HepG2 (cell line): ENCODE data around the gene IFIT1B. TPM values are rescaled to one million over a fixed set of nuclear protein-coding genes. Genes with fewer than 3 reads are reported as not detected.
A peak's percentile ranks its signal among the peaks of the same experiment; 100 is the strongest.

Source experiments
- AGO2 ChIP-seq: fragments of 200-400 bp; formaldehyde crosslinking; optimal IDR thresholded peaks from 2 replicates; pipeline ENCODE3; 2017; ENCODE audit warnings: mild to moderate bottlenecking, low read depth, low read length, moderate library complexity
- CBFB ChIP-seq: sonication (generic); formaldehyde crosslinking; IDR thresholded peaks from 2 replicates; pipeline ENCODE4 v1.4.0; 2020; ENCODE audit warnings: missing genetic modification reagents
- CBX1 ChIP-seq: IDR thresholded peaks from one replicate; pipeline ENCODE4 v1.6.1; 2016; ENCODE audit warnings: antibody characterized with exemption, low read depth
- GLI4 ChIP-seq: sonication (generic); formaldehyde crosslinking; IDR thresholded peaks from 2 replicates; pipeline ENCODE4 v1.5.1; 2020; ENCODE audit warnings: missing genetic modification reagents, mild to moderate bottlenecking, moderate library complexity, borderline replicate concordance
- HHEX ChIP-seq: IDR thresholded peaks from 2 replicates; pipeline ENCODE4 v1.6.1; 2016; ENCODE audit warnings: control low read depth
- HOXD1 ChIP-seq: sonication (generic); formaldehyde crosslinking; IDR thresholded peaks from 2 replicates; pipeline ENCODE4 v1.5.0; 2020; ENCODE audit warnings: missing genetic modification reagents
- MEIS2 ChIP-seq: sonication (generic); formaldehyde crosslinking; IDR thresholded peaks from 2 replicates; pipeline ENCODE4 v1.9.0; 2021; ENCODE audit warnings: mild to moderate bottlenecking, missing genetic modification reagents
- NFATC3 ChIP-seq: sonication (generic); formaldehyde crosslinking; IDR thresholded peaks from 2 replicates; pipeline ENCODE4 v1.5.1; 2020; ENCODE audit warnings: mild to moderate bottlenecking, missing genetic modification reagents
- PAX8 ChIP-seq: sonication (generic); formaldehyde crosslinking; IDR thresholded peaks from 2 replicates; pipeline ENCODE4 v1.8.0; 2022; ENCODE audit warnings: mild to moderate bottlenecking, missing genetic modification reagents, borderline replicate concordance
- PCBP1 ChIP-seq: fragments of 200-400 bp; formaldehyde crosslinking; IDR thresholded peaks from 2 replicates; pipeline ENCODE4 v1.6.1; 2017; ENCODE audit warnings: mild to moderate bottlenecking, low read depth, low read length, borderline replicate concordance
- PHF8 ChIP-seq: sonication (generic); formaldehyde crosslinking; IDR thresholded peaks from 2 replicates; pipeline ENCODE4 v1.5.0; 2020; ENCODE audit warnings: missing genetic modification reagents
- SMYD3 ChIP-seq: sonication (generic); formaldehyde crosslinking; IDR thresholded peaks from 2 replicates; pipeline ENCODE4 v1.8.1; 2023; ENCODE audit warnings: mild to moderate bottlenecking, missing genetic modification reagents
- SP1 ChIP-seq, 2 experiments: fragments of 450-650 bp in 1 of 2; sonication (generic) in 1 of 2; formaldehyde crosslinking in 1 of 2; IDR thresholded peaks; 2 replicates each; pipeline versions ENCODE4 v1.4.0 to v1.6.1; 2016 to 2020; ENCODE audit warnings: missing genetic modification reagents in 1 of 2
- ZNF292 ChIP-seq: sonication (generic); formaldehyde crosslinking; IDR thresholded peaks from 2 replicates; pipeline ENCODE4 v1.8.1; 2022; ENCODE audit warnings: mild to moderate bottlenecking, low read depth, missing genetic modification reagents, borderline replicate concordance
- ZNF343 ChIP-seq: sonication (generic); formaldehyde crosslinking; IDR thresholded peaks from 2 replicates; pipeline ENCODE4 v1.4.0; 2020; ENCODE audit warnings: mild to moderate bottlenecking, missing genetic modification reagents
- ZNF383 ChIP-seq: sonication (generic); formaldehyde crosslinking; IDR thresholded peaks from 2 replicates; pipeline ENCODE4 v1.4.0; 2020; ENCODE audit warnings: missing genetic modification reagents, mild to moderate bottlenecking, borderline replicate concordance
- ZNF558 ChIP-seq: sonication (generic); formaldehyde crosslinking; IDR thresholded peaks from 2 replicates; pipeline ENCODE4 v1.9.0; 2022; ENCODE audit warnings: mild to moderate bottlenecking, missing genetic modification reagents, borderline replicate concordance
- ZNF569 ChIP-seq: sonication (generic); formaldehyde crosslinking; IDR thresholded peaks from 2 replicates; pipeline ENCODE4 v1.5.0; 2020; ENCODE audit warnings: mild to moderate bottlenecking, missing genetic modification reagents, moderate library complexity, borderline replicate concordance
- polyA plus RNA-seq, 8 experiments: library from polyadenylated mRNA; depleted of rRNA in 3 of 8; stranded (reverse) in 7 of 8; unstranded in 1 of 8; fragments of >200 nt; fragmentation: Illumina TruSeq in 4 of 8; extraction: Trizol in 4 of 8; gene quantifications; 2 replicates each; pipeline versions ENCODE4 v1.2.1 to v1.2.3, GENCODE V29; 2011 to 2016; ENCODE audit warnings: low read depth in 4 of 8, missing spikeins in 1 of 8, mixed read lengths in 1 of 8; ENCODE audit not compliant: insufficient read depth in 1 of 8
- total RNA-seq, 5 experiments: library from RNA; depleted of rRNA; stranded (reverse); fragments of >200 nt; fragmentation: Illumina TruSeq; extraction: Trizol; gene quantifications; 2 replicates each; pipeline ENCODE4 v1.2.3, GENCODE V29; 2016; ENCODE audit warnings: low read depth in 1 of 5
- TF ChIP-seq, protein P1 (sequence below): sonication (generic); formaldehyde crosslinking; IDR thresholded peaks from 2 replicates; pipeline ENCODE4 v1.4.0; 2020; ENCODE audit warnings: low read depth, missing genetic modification reagents
- TF ChIP-seq, protein P2 (sequence below): sonication (generic); formaldehyde crosslinking; IDR thresholded peaks from 2 replicates; pipeline ENCODE4 v1.8.1; 2023; ENCODE audit warnings: mild to moderate bottlenecking, missing genetic modification reagents
- TF ChIP-seq, protein P3 (sequence below): sonication (generic); formaldehyde crosslinking; IDR thresholded peaks from 2 replicates; pipeline ENCODE4 v1.4.0; 2020; ENCODE audit warnings: mild to moderate bottlenecking, missing genetic modification reagents
- TF ChIP-seq, protein P4 (sequence below): sonication (generic); formaldehyde crosslinking; IDR thresholded peaks from 2 replicates; pipeline ENCODE4 v1.5.0; 2020; ENCODE audit warnings: missing genetic modification reagents

IFIT1B gene
- total and polyA plus RNA-seq, 2 of the 13 experiments (the other 11 are each of a cell fraction or from before 2014, with no cell fraction given) = not detected

DNA sequence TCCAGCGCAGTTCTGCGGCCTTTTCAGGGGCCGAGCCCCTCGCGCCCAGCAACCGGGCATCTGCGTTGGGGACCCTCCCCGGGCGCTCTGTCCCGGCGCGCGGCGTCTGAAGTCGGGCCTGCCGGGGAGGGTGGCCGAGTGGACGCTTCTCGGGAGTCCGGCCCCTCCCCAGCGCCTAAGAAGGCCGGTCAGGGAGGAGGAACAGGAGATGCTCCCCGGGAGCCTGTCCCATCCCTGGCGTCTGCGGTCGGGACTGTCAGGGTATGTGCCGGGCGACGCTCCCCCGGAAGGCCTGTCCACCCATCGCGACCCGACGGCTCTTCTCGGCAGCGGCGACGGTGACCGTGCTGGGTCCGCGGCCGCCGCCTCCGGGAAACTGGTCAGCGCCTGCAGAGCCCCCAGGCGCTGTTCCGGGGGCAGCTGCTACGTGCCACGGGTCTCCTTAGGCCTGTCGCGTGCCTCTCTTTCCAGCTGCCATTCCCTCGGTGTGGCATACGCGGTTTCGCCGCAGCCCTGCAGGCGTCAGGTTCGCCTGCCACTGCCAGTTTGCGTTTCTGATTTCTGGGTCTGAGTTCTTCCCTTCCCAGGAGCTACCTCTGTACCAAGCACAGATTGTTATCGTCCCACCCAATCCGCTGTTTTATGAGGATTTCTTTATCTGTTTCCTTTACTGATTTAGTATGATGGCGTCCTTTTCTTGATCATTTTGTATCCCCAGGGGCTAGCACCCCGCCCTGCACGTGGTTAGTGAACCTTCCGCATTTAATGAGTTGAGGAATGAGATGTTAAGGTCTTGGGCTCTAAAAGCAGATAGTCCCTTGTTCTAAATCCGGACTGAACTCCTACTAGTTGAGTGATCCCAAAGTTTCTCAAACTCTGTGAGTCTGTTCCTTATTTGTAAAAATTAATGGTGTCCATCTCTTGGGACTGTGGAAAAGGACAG lies 37.3 kb downstream of the IFIT1B start (continued):
- TF ChIP-seq, protein P1, sequence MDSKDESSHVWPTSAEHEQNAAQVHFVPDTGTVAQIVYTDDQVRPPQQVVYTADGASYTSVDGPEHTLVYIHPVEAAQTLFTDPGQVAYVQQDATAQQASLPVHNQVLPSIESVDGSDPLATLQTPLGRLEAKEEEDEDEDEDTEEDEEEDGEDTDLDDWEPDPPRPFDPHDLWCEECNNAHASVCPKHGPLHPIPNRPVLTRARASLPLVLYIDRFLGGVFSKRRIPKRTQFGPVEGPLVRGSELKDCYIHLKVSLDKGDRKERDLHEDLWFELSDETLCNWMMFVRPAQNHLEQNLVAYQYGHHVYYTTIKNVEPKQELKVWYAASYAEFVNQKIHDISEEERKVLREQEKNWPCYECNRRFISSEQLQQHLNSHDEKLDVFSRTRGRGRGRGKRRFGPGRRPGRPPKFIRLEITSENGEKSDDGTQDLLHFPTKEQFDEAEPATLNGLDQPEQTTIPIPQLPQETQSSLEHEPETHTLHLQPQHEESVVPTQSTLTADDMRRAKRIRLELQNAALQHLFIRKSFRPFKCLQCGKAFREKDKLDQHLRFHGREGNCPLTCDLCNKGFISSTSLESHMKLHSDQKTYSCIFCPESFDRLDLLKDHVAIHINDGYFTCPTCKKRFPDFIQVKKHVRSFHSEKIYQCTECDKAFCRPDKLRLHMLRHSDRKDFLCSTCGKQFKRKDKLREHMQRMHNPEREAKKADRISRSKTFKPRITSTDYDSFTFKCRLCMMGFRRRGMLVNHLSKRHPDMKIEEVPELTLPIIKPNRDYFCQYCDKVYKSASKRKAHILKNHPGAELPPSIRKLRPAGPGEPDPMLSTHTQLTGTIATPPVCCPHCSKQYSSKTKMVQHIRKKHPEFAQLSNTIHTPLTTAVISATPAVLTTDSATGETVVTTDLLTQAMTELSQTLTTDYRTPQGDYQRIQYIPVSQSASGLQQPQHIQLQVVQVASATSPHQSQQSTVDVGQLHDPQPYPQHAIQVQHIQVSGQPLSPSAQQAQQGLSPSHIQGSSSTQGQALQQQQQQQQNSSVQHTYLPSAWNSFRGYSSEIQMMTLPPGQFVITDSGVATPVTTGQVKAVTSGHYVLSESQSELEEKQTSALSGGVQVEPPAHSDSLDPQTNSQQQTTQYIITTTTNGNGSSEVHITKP (CRISPR knock-in tag) = no peak
- peak; percentile 56 for TF ChIP-seq AGO2
- TF ChIP-seq ZNF343 (CRISPR knock-in tag) = no peak
- TF ChIP-seq ZNF558 (CRISPR knock-in tag) = no peak
- TF ChIP-seq ZNF383 (CRISPR knock-in tag) = no peak
- peak; percentile 77 for TF ChIP-seq PHF8 (CRISPR knock-in tag)
- TF ChIP-seq NFATC3 = no peak
- peak; percentile 89 for TF ChIP-seq ZNF292 (CRISPR knock-in tag)
- TF ChIP-seq, protein P2, sequence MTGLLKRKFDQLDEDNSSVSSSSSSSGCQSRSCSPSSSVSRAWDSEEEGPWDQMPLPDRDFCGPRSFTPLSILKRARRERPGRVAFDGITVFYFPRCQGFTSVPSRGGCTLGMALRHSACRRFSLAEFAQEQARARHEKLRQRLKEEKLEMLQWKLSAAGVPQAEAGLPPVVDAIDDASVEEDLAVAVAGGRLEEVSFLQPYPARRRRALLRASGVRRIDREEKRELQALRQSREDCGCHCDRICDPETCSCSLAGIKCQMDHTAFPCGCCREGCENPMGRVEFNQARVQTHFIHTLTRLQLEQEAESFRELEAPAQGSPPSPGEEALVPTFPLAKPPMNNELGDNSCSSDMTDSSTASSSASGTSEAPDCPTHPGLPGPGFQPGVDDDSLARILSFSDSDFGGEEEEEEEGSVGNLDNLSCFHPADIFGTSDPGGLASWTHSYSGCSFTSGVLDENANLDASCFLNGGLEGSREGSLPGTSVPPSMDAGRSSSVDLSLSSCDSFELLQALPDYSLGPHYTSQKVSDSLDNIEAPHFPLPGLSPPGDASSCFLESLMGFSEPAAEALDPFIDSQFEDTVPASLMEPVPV = peak; percentile 74
- TF ChIP-seq GLI4 = 0 out of 2 replicates have a peak, but pooled peaks have one; percentile 76
- TF ChIP-seq CBFB = 0 out of 2 replicates have a peak, but pooled peaks have one; percentile 22
- TF ChIP-seq SP1 (IDR thresholded peaks at IDR 0.05) = no peak
- TF ChIP-seq SP1 (CRISPR knock-in tag; IDR thresholded peaks at IDR 0.05) = no peak
- no peak for TF ChIP-seq CBX1
- TF ChIP-seq SMYD3 = 0 out of 2 replicates have a peak, but pooled peaks have one; percentile 26
- TF ChIP-seq HHEX (CRISPR knock-in tag) = no peak
- no peak for TF ChIP-seq PAX8
- TF ChIP-seq, protein P3, sequence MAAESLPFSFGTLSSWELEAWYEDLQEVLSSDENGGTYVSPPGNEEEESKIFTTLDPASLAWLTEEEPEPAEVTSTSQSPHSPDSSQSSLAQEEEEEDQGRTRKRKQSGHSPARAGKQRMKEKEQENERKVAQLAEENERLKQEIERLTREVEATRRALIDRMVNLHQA (CRISPR knock-in tag) = no peak
- no peak for TF ChIP-seq PCBP1
- TF ChIP-seq, protein P4, sequence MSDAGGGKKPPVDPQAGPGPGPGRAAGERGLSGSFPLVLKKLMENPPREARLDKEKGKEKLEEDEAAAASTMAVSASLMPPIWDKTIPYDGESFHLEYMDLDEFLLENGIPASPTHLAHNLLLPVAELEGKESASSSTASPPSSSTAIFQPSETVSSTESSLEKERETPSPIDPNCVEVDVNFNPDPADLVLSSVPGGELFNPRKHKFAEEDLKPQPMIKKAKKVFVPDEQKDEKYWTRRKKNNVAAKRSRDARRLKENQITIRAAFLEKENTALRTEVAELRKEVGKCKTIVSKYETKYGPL (CRISPR knock-in tag) = no peak
- TF ChIP-seq MEIS2 (CRISPR knock-in tag) = peak; percentile 57; the same call in 1 of the 2 replicates
- no peak for TF ChIP-seq HOXD1
- TF ChIP-seq ZNF569 (CRISPR knock-in tag) = no peak
